Endothelial cell of umbilical vein (primary cell): ENCODE measurements around the gene SIRPA. TPM values are rescaled to one million over a fixed set of nuclear protein-coding genes. Genes with fewer than 3 reads are reported as not detected.

Experiments
- BruUV-seq: library from RNA; stranded (reverse); fragments of 400-500 nt; replicated peaks from 2 replicates; lab custom pipeline; 2021; lab: Mats Ljungman, UMichigan
- CTCF ChIA-PET: fragments of 300-600, 350-600 bp; sonication (Branson Sonifier 250); formaldehyde crosslinking; loops from one replicate; lab custom pipeline; 2021; ENCODE audit warnings: antibody characterized with exemption, inconsistent platforms; lab: Charles Lee
- POLR2A ChIA-PET: fragments of 300-600, 350-600 bp; sonication (Branson Sonifier 250); formaldehyde crosslinking; loops from one replicate; lab custom pipeline; 2021; ENCODE audit warnings: antibody characterized with exemption, inconsistent platforms; lab: Charles Lee
- DNase-seq: peaks from one replicate; pipeline ENCODE4 v3.0.0-alpha.2; 2011; ENCODE audit warnings: low read depth, low spot score
- FAIRE-seq: peaks from 2 replicates; lab custom pipeline; 2011; peaks lifted over from hg19 to GRCh38; lab: Jason Lieb, UNC
- H2AFZ ChIP-seq: 2 replicates; pipeline ENCODE4 v1.6.0; 2012; ENCODE audit warnings: low read depth, low read length, control low read depth, inconsistent platforms
- H3K27ac ChIP-seq: 2 replicates; pipeline ENCODE4 v1.5.1; 2011; ENCODE audit warnings: low read depth, mild to moderate bottlenecking, control low read depth, low read length, moderate library complexity; ENCODE audit not compliant: insufficient read depth
- H3K27me3 ChIP-seq, 2 experiments: 2 replicates each; pipeline versions ENCODE4 v1.6.0 to v1.6.1; 2011; ENCODE audit warnings: low read length in 2 of 2, mixed read lengths in 1 of 2; ENCODE audit not compliant: control insufficient read depth in 2 of 2, insufficient read depth in 2 of 2
- H3K36me3 ChIP-seq, 2 experiments: 2 replicates in 1 of 2; 3 replicates in 1 of 2; pipeline ENCODE4 v1.5.1; 2011; ENCODE audit warnings: low read length in 2 of 2, mild to moderate bottlenecking in 1 of 2, moderate library complexity in 1 of 2; ENCODE audit not compliant: control insufficient read depth in 2 of 2, insufficient read depth in 2 of 2; ENCODE audit errors: extremely low read depth in 1 of 2
- H3K4me1 ChIP-seq: 3 replicates; pipeline ENCODE4 v1.5.1; 2011; ENCODE audit warnings: mild to moderate bottlenecking, low read length; ENCODE audit not compliant: control insufficient read depth, insufficient read depth; ENCODE audit errors: extremely low read depth
- H3K4me2 ChIP-seq: 2 replicates; pipeline ENCODE4 v1.6.1; 2011; ENCODE audit warnings: low read length, control low read depth, mixed read lengths; ENCODE audit not compliant: insufficient read depth
- H3K4me3 ChIP-seq, 3 experiments: fragments of 200-600 bp in 1 of 3; sonication (generic), shearing (Covaris generic) in 1 of 3; replicated peaks in 1 of 3; 2 replicates each; pipeline ENCODE4 v1.5.1; 2011 to 2016; ENCODE audit warnings: control low read depth in 3 of 3, low read length in 3 of 3, mild to moderate bottlenecking in 2 of 3, inconsistent platforms in 1 of 3, low read depth in 1 of 3, moderate library complexity in 1 of 3; ENCODE audit not compliant: insufficient read depth in 1 of 3
- H3K79me2 ChIP-seq: 2 replicates; pipeline ENCODE4 v1.6.0; 2012; ENCODE audit warnings: low read length, inconsistent platforms; ENCODE audit not compliant: control insufficient read depth, insufficient read depth
- H3K9ac ChIP-seq: replicated peaks from 2 replicates; pipeline ENCODE3; 2011; ENCODE audit warnings: low read length, control low read depth; ENCODE audit not compliant: insufficient read depth; ENCODE audit errors: extremely low read depth
- H3K9me1 ChIP-seq: replicated peaks from 3 replicates; pipeline ENCODE4 v1.6.0; 2011; ENCODE audit warnings: mild to moderate bottlenecking, low read length; ENCODE audit not compliant: control insufficient read depth, insufficient read depth; ENCODE audit errors: extremely low read depth
- H3K9me3 ChIP-seq: replicated peaks from 2 replicates; pipeline ENCODE4 v1.5.1; 2012; ENCODE audit warnings: low read length, inconsistent platforms; ENCODE audit not compliant: control insufficient read depth, insufficient read depth
- H4K20me1 ChIP-seq: replicated peaks from 2 replicates; pipeline ENCODE3; 2011; ENCODE audit warnings: mild to moderate bottlenecking, low read length; ENCODE audit not compliant: control insufficient read depth, insufficient read depth; ENCODE audit errors: extremely low read depth
- EZH2 ChIP-seq: IDR thresholded peaks from 2 replicates; pipeline ENCODE4 v1.6.1; 2012; ENCODE audit warnings: borderline replicate concordance, low read depth, mild to moderate bottlenecking, moderate library complexity, low read length, inconsistent platforms; ENCODE audit not compliant: severe bottlenecking
- FOS ChIP-seq: IDR thresholded peaks from 2 replicates; pipeline ENCODE4 v1.6.1; 2011; ENCODE audit warnings: mild to moderate bottlenecking, low read length, moderate library complexity, borderline replicate concordance; ENCODE audit not compliant: insufficient read depth
- GATA2 ChIP-seq: IDR thresholded peaks from 2 replicates; pipeline ENCODE4 v1.7.0; 2011; ENCODE audit warnings: low read depth, mild to moderate bottlenecking, moderate library complexity, mixed read lengths, low read length; ENCODE audit not compliant: insufficient read length, insufficient read depth
- JUN ChIP-seq: IDR thresholded peaks from 2 replicates; pipeline ENCODE4 v1.6.1; 2011; ENCODE audit warnings: borderline replicate concordance, low read depth; ENCODE audit not compliant: insufficient read length, insufficient read depth
- MYC ChIP-seq: IDR thresholded peaks from one replicate; pipeline ENCODE4 v1.6.1; 2011; ENCODE audit warnings: mild to moderate bottlenecking, low read depth, low read length
- POLR2A ChIP-seq: IDR thresholded peaks from 2 replicates; pipeline ENCODE4 v1.6.1; 2012; ENCODE audit warnings: low read depth, mild to moderate bottlenecking, control low read depth, low read length
- POLR2AphosphoS5 ChIP-seq: IDR thresholded peaks from 2 replicates; pipeline ENCODE4 v1.6.1; 2012; ENCODE audit warnings: low read depth, mild to moderate bottlenecking, control low read depth, low read length, moderate library complexity; ENCODE audit not compliant: insufficient read depth
- dilution Hi-C: fragments of 300-500 bp; cut with MboI; formaldehyde crosslinking; loops from one replicate; pipeline ENCODE4 v1.15.0; 2019; ENCODE audit warnings: low sequenced_read_pairs; ENCODE audit not compliant: extremely low pct_ligation_motif_present
- intact Hi-C: fragments of 100-400 bp; cut with micrococcal nuclease; formaldehyde crosslinking; loops from one replicate; pipeline ENCODE4 v1.10.0; 2022
- polyA plus RNA-seq, 4 experiments: library from polyadenylated mRNA; depleted of rRNA in 3 of 4; stranded (reverse) in 3 of 4; unstranded in 1 of 4; fragments of >200 nt; gene quantifications; 2 replicates each; pipeline versions ENCODE4 v1.2.1 to v1.2.3, GENCODE V29; 2011 to 2012; ENCODE audit warnings: missing spikeins in 1 of 4
- total RNA-seq: library from RNA; stranded (reverse); gene quantifications from 2 replicates; pipeline ENCODE4 v1.2.3, GENCODE V29; 2021
- TF ChIP-seq, protein P1 (sequence below), 2 donors: IDR thresholded peaks; 1 replicate in 1 of 2; 2 replicates in 1 of 2; pipeline ENCODE4 v1.5.1; 2011; ENCODE audit warnings: low read length in 2 of 2, mild to moderate bottlenecking in 2 of 2, moderate library complexity in 2 of 2, control low read depth in 1 of 2, inconsistent platforms in 1 of 2, low read depth in 1 of 2; ENCODE audit not compliant: insufficient read depth in 1 of 2; ENCODE audit errors: extremely low read depth in 1 of 2
- TF ChIP-seq, protein P2 (sequence below): IDR thresholded peaks from 2 replicates; pipeline ENCODE4 v1.6.1; 2011; ENCODE audit not compliant: insufficient read depth, insufficient read length

Gene SIRPA
- total and polyA plus RNA-seq, 2 donors (not counting 3 experiments of a cell fraction or from before 2014, with no cell fraction given): 29.9 to 59.2 TPM

DNA sequence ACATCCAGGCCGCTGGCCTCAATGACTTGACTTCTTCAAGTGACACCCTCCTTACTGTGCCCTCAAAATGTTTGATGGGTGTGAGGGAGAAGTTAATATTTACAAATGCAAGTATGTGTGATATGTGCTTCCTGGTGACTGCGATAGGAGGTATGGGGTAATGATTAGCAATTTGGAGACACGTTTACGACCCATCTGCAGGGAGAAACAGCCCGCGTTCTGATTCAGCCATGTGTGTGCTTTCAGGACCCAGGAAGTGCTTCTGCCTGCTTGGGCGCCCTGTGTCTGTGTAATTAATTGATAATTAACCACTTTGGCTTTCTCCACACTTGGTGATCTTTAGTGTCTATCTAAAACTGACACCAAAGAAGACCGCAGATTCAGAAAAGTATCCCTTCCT lies 25.0 kb downstream of the SIRPA start:
- FAIRE-seq (no peak), DNase-seq (no peak)
- H3K79me2 ChIP-seq: no peaks in the 10 kb centered on the region
- no peaks in the 10 kb centered on the region for H3K4me1 ChIP-seq
- no TSS peak for BruUV-seq
- peaks cover 4 to 15% of the 10 kb centered on the region in 2 experiments for H3K36me3 ChIP-seq
- H3K9me1 ChIP-seq: no peaks in the 10 kb centered on the region
- H3K9ac ChIP-seq: no peak overlapping the region
- CTCF ChIA-PET: no interaction called here
- H2AFZ ChIP-seq: no peak overlapping the region
- H3K4me3 ChIP-seq: no peak overlapping the region
- POLR2A ChIA-PET: no interaction called here
- TF ChIP-seq POLR2A (no peak), MYC (no peak), GATA2 (no peak), FOS (no peak), EZH2 (no peak), POLR2AphosphoS5 (no peak), JUN (no peak)
- TF ChIP-seq, protein P1, sequence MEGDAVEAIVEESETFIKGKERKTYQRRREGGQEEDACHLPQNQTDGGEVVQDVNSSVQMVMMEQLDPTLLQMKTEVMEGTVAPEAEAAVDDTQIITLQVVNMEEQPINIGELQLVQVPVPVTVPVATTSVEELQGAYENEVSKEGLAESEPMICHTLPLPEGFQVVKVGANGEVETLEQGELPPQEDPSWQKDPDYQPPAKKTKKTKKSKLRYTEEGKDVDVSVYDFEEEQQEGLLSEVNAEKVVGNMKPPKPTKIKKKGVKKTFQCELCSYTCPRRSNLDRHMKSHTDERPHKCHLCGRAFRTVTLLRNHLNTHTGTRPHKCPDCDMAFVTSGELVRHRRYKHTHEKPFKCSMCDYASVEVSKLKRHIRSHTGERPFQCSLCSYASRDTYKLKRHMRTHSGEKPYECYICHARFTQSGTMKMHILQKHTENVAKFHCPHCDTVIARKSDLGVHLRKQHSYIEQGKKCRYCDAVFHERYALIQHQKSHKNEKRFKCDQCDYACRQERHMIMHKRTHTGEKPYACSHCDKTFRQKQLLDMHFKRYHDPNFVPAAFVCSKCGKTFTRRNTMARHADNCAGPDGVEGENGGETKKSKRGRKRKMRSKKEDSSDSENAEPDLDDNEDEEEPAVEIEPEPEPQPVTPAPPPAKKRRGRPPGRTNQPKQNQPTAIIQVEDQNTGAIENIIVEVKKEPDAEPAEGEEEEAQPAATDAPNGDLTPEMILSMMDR (IDR thresholded peaks at IDR 0.05; ENCODE audit: extremely low read depth in 1 of 2, insufficient read depth in 1 of 2, low read depth in 1 of 2, low read length in 2 of 2): no peak
- TF ChIP-seq, protein P2, sequence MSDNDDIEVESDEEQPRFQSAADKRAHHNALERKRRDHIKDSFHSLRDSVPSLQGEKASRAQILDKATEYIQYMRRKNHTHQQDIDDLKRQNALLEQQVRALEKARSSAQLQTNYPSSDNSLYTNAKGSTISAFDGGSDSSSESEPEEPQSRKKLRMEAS: no peak
- dilution Hi-C loops: no loop called here
- H3K4me2 ChIP-seq: no peak overlapping the region
- no peaks in the 10 kb centered on the region for H3K27me3 ChIP-seq
- H4K20me1 ChIP-seq: no peaks in the 10 kb centered on the region
- no peak overlapping the region for H3K27ac ChIP-seq
- intact Hi-C loops: no loop called here
- no peaks in the 10 kb centered on the region for H3K9me3 ChIP-seq
